ENCODE results near the gene ADAMTS12. TPM values are rescaled to one million over a fixed set of nuclear protein-coding genes. Genes with fewer than 3 reads are reported as not detected.

The ADAMTS12 gene
- polyA plus RNA-seq, 4 donors: 0.37 to 2.8 (median 0.54) TPM; not detected in 1

DNA sequence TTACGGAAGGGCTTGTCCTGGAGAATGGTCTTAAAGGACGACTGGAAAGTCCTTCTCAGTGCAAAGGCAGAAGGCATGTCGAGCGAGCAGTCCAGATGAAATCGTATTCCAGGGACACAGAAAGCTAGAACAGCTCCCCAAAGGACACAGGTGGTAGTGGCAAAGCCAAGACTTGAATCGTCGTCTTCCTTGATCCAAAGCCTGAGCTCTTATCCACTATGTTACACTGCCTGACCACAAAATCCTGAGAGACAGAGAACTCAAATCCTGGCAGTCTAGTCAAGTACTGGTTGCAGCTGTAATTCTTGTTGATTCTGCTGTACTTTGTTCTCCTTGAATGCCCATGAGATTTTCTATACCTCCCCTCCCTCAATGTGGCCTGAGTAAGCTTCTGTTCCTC lies 252.3 kb downstream of the ADAMTS12 start:
- FAIRE-seq: no peak
- 75 to 78% (median 78%) methylated on average over 7 of the region's 7 CpGs for WGBS, 3 donors
- H3K4me1 ChIP-seq (ENCODE audit: control insufficient read depth in 3 of 3, insufficient read depth in 2 of 3, low read depth in 1 of 3, low read length in 2 of 3): no peaks in the 10 kb centered on the region

GRCh38 chr5:33637011-33637410 lies 254.8 kb downstream of the ADAMTS12 start:
- WGBS, 3 donors: 50 to 84% (median 63%) methylated on average over 3 of the region's 3 CpGs
- FAIRE-seq: no peak
- Histone ChIP-seq H3K4me1 (ENCODE audit: control insufficient read depth in 3 of 3, insufficient read depth in 2 of 3, low read depth in 1 of 3, low read length in 2 of 3) (no peaks in the 10 kb centered on the region), H3K27me3 (ENCODE audit: control insufficient read depth in 3 of 3, insufficient read depth in 3 of 3, low read length in 3 of 3) (no peaks in the 10 kb centered on the region), H3K4me3 (ENCODE audit: low read depth in 1 of 3, low read length in 3 of 3) (no peak overlapping the region), H3K27ac (ENCODE audit: low read depth in 1 of 3, low read length in 2 of 3) (no peak overlapping the region), H3K9me3 (ENCODE audit: control insufficient read depth in 2 of 2, insufficient read depth in 1 of 2, low read depth in 1 of 2, low read length in 1 of 2) (no peaks in the 10 kb centered on the region), H3K36me3 (ENCODE audit: control insufficient read depth in 3 of 3, insufficient read depth in 2 of 3, low read depth in 1 of 3, low read length in 3 of 3) (no peaks in the 10 kb centered on the region)
- DNase-seq: no peak

More for the DNA sequence above, 252.3 kb downstream of the ADAMTS12 start:
- Histone ChIP-seq H3K36me3 (ENCODE audit: control insufficient read depth in 3 of 3, insufficient read depth in 2 of 3, low read depth in 1 of 3, low read length in 3 of 3) (no peaks in the 10 kb centered on the region), H3K27me3 (ENCODE audit: control insufficient read depth in 3 of 3, insufficient read depth in 3 of 3, low read length in 3 of 3) (no peaks in the 10 kb centered on the region), H3K27ac (ENCODE audit: low read depth in 1 of 3, low read length in 2 of 3) (no peak overlapping the region), H3K4me3 (ENCODE audit: low read depth in 1 of 3, low read length in 3 of 3) (no peak overlapping the region), H3K9me3 (ENCODE audit: control insufficient read depth in 2 of 2, insufficient read depth in 1 of 2, low read depth in 1 of 2, low read length in 1 of 2) (no peaks in the 10 kb centered on the region)
- no peak for DNase-seq

DNA sequence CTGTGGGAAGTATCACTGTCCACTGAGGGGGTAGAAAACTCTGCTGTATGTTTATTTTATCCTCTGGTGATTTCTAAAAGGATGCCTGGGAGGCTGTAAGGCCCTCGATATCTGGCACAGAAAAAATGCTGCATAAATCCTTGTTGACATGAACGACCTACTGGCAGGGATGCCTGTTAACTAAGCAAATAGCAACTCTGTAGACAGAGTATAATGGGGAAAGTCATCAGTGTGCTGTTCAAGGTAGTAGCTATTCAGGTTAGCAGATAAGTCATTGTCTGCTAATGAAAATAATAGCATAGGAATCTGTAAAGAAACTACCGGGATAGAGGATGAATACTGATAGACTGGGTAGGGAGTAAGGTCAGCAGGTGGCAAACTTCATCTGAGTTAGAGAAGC lies 256.2 kb downstream of the ADAMTS12 start:
- WGBS, 3 donors: 17 to 39% (median 20%) methylated on average over 3 of the region's 3 CpGs
- no peak for DNase-seq
- Histone ChIP-seq H3K4me1 (ENCODE audit: control insufficient read depth in 3 of 3, insufficient read depth in 2 of 3, low read depth in 1 of 3, low read length in 2 of 3) (no peaks in the 10 kb centered on the region), H3K27ac (ENCODE audit: low read depth in 1 of 3, low read length in 2 of 3) (no peak overlapping the region), H3K36me3 (ENCODE audit: control insufficient read depth in 3 of 3, insufficient read depth in 2 of 3, low read depth in 1 of 3, low read length in 3 of 3) (no peaks in the 10 kb centered on the region), H3K9me3 (ENCODE audit: control insufficient read depth in 2 of 2, insufficient read depth in 1 of 2, low read depth in 1 of 2, low read length in 1 of 2) (no peaks in the 10 kb centered on the region), H3K4me3 (ENCODE audit: low read depth in 1 of 3, low read length in 3 of 3) (no peak overlapping the region), H3K27me3 (ENCODE audit: control insufficient read depth in 3 of 3, insufficient read depth in 3 of 3, low read length in 3 of 3) (no peaks in the 10 kb centered on the region)
- no peak for FAIRE-seq

DNA sequence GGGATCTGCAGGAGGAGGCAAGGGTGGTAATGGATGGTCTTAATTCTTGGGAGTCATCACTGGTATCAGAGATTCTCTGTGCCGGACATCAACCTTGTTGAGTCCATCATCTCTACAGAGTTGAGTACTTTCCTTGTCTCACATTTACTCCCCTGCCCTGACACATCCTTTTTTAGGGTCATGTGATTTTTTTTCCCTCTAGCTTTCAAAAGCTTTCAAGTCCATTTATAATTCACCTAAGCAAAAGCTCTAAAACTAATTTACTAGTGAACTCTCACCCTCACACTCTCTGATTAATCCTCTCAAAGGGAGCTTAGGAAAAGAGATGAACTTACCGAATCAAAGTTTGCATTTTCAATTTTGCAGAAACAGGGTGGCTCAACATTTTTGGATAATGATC lies 258.1 kb downstream of the ADAMTS12 start:
- Histone ChIP-seq H3K27me3 (ENCODE audit: control insufficient read depth in 3 of 3, insufficient read depth in 3 of 3, low read length in 3 of 3) (no peaks in the 10 kb centered on the region), H3K4me1 (ENCODE audit: control insufficient read depth in 3 of 3, insufficient read depth in 2 of 3, low read depth in 1 of 3, low read length in 2 of 3) (no peaks in the 10 kb centered on the region), H3K27ac (ENCODE audit: low read depth in 1 of 3, low read length in 2 of 3) (no peak overlapping the region), H3K9me3 (ENCODE audit: control insufficient read depth in 2 of 2, insufficient read depth in 1 of 2, low read depth in 1 of 2, low read length in 1 of 2) (no peaks in the 10 kb centered on the region), H3K4me3 (ENCODE audit: low read depth in 1 of 3, low read length in 3 of 3) (no peak overlapping the region), H3K36me3 (ENCODE audit: control insufficient read depth in 3 of 3, insufficient read depth in 2 of 3, low read depth in 1 of 3, low read length in 3 of 3) (no peaks in the 10 kb centered on the region)
- 84 to 95% (median 93%) methylated on average over 2 of the region's 2 CpGs for WGBS, 3 donors
- FAIRE-seq: no peak
- no peak for DNase-seq

- FAIRE-seq (no peak), DNase-seq (no peak)
- Histone ChIP-seq H3K9me3 (ENCODE audit: control insufficient read depth in 2 of 2, insufficient read depth in 1 of 2, low read depth in 1 of 2, low read length in 1 of 2) (no peaks in the 10 kb centered on the region), H3K4me3 (ENCODE audit: low read depth in 1 of 3, low read length in 3 of 3) (no peak overlapping the region), H3K4me1 (ENCODE audit: control insufficient read depth in 3 of 3, insufficient read depth in 2 of 3, low read depth in 1 of 3, low read length in 2 of 3) (no peaks in the 10 kb centered on the region), H3K27ac (ENCODE audit: low read depth in 1 of 3, low read length in 2 of 3) (no peak overlapping the region), H3K36me3 (ENCODE audit: control insufficient read depth in 3 of 3, insufficient read depth in 2 of 3, low read depth in 1 of 3, low read length in 3 of 3) (no peaks in the 10 kb centered on the region), H3K27me3 (ENCODE audit: control insufficient read depth in 3 of 3, insufficient read depth in 3 of 3, low read length in 3 of 3) (no peaks in the 10 kb centered on the region)
- WGBS, 3 donors: 44 to 69% (median 60%) methylated on average over 1 of the region's 1 CpG
These were observed 260.0 kb downstream of the ADAMTS12 start for GRCh38 chr5:33631786-33632185.

GRCh38 chr5:33631139-33631538 lies 260.7 kb downstream of the ADAMTS12 start:
- H3K4me1 ChIP-seq (ENCODE audit: control insufficient read depth in 3 of 3, insufficient read depth in 2 of 3, low read depth in 1 of 3, low read length in 2 of 3): no peaks in the 10 kb centered on the region
- no peaks in the 10 kb centered on the region for H3K9me3 ChIP-seq (ENCODE audit: control insufficient read depth in 2 of 2, insufficient read depth in 1 of 2, low read depth in 1 of 2, low read length in 1 of 2)
- 87 to 96% (median 89%) methylated on average over 1 of the region's 1 CpG for WGBS, 3 donors
- no peaks in the 10 kb centered on the region for H3K36me3 ChIP-seq (ENCODE audit: control insufficient read depth in 3 of 3, insufficient read depth in 2 of 3, low read depth in 1 of 3, low read length in 3 of 3)
- no peak overlapping the region for H3K4me3 ChIP-seq (ENCODE audit: low read depth in 1 of 3, low read length in 3 of 3)
- DNase-seq: no peak
- H3K27me3 ChIP-seq (ENCODE audit: control insufficient read depth in 3 of 3, insufficient read depth in 3 of 3, low read length in 3 of 3): no peaks in the 10 kb centered on the region
- no peak for FAIRE-seq
- H3K27ac ChIP-seq (ENCODE audit: low read depth in 1 of 3, low read length in 2 of 3): no peak overlapping the region

DNA sequence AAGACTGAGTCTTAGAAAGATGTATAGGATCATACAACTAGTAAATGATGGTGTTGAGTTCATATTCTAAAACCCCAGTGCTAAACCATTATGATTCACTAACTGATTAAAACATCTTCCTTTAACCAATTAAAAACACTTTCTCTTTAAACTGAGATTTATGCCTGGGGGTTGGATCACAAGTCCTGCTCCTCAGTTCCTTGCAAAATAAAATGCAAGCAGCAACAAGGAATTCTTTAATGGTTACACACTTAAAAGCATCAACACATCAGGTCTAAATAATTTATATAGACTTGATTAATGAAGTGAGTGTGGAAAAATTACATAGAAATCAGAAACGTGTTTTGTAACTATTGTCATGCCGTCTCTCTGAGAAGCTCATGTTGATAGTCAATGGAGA lies 261.8 kb downstream of the ADAMTS12 start:
- FAIRE-seq (no peak), DNase-seq (no peak)
- Histone ChIP-seq H3K9me3 (ENCODE audit: control insufficient read depth in 2 of 2, insufficient read depth in 1 of 2, low read depth in 1 of 2, low read length in 1 of 2) (no peaks in the 10 kb centered on the region), H3K27ac (ENCODE audit: low read depth in 1 of 3, low read length in 2 of 3) (no peak overlapping the region), H3K27me3 (ENCODE audit: control insufficient read depth in 3 of 3, insufficient read depth in 3 of 3, low read length in 3 of 3) (no peaks in the 10 kb centered on the region), H3K36me3 (ENCODE audit: control insufficient read depth in 3 of 3, insufficient read depth in 2 of 3, low read depth in 1 of 3, low read length in 3 of 3) (no peaks in the 10 kb centered on the region), H3K4me1 (ENCODE audit: control insufficient read depth in 3 of 3, insufficient read depth in 2 of 3, low read depth in 1 of 3, low read length in 2 of 3) (no peaks in the 10 kb centered on the region), H3K4me3 (ENCODE audit: low read depth in 1 of 3, low read length in 3 of 3) (no peak overlapping the region)
- 73 to 79% (median 75%) methylated on average over 2 of the region's 2 CpGs for WGBS, 3 donors

DNA sequence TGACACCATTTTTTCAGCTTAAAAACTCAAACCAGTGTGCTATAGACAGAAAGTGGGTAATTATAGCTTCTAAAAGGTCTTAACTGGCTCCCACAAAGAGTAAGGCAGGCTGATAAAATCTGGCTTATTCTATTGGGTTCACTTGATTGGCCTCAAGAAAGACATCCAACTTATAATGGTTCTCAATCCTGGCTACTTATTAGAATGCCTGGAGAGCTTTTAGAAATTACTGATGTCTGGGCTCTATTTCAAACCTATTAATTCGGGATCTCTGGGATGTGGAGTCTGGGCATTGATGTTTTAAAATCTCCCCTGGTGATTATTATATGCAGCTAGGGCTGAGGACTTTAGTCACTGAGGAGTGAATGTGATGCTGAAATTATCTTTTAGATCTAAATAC lies 263.0 kb downstream of the ADAMTS12 start:
- H3K27me3 ChIP-seq (ENCODE audit: control insufficient read depth in 3 of 3, insufficient read depth in 3 of 3, low read length in 3 of 3): no peaks in the 10 kb centered on the region
- FAIRE-seq (no peak), DNase-seq (no peak)
- no peaks in the 10 kb centered on the region for H3K36me3 ChIP-seq (ENCODE audit: control insufficient read depth in 3 of 3, insufficient read depth in 2 of 3, low read depth in 1 of 3, low read length in 3 of 3)
- H3K4me1 ChIP-seq (ENCODE audit: control insufficient read depth in 3 of 3, insufficient read depth in 2 of 3, low read depth in 1 of 3, low read length in 2 of 3): no peaks in the 10 kb centered on the region
- 67 to 73% (median 71%) methylated on average over 1 of the region's 1 CpG for WGBS, 3 donors
- H3K9me3 ChIP-seq (ENCODE audit: control insufficient read depth in 2 of 2, insufficient read depth in 1 of 2, low read depth in 1 of 2, low read length in 1 of 2): no peaks in the 10 kb centered on the region
- H3K27ac ChIP-seq (ENCODE audit: low read depth in 1 of 3, low read length in 2 of 3): no peak overlapping the region
- no peak overlapping the region for H3K4me3 ChIP-seq (ENCODE audit: low read depth in 1 of 3, low read length in 3 of 3)

DNA sequence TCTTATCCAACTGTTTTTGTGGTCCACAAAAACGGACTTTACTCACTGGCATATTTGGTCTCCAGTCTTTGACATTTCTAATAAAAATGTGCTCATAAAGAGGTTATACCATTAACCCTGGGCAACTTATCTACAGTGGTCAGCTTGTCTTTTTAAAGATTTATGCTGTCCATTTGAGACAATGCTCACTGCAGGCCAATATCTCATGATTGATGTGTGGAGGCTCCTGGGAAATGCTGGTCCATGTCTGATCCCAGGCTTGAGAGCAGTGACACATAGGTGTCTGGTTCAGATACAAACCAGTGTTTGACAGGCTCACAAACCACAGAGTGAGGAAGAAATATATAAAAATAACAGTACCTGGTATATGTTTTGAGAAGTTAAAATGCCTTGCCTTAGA lies 270.3 kb downstream of the ADAMTS12 start:
- Histone ChIP-seq H3K4me1 (ENCODE audit: control insufficient read depth in 3 of 3, insufficient read depth in 2 of 3, low read depth in 1 of 3, low read length in 2 of 3) (no peaks in the 10 kb centered on the region), H3K4me3 (ENCODE audit: low read depth in 1 of 3, low read length in 3 of 3) (no peak overlapping the region), H3K27me3 (ENCODE audit: control insufficient read depth in 3 of 3, insufficient read depth in 3 of 3, low read length in 3 of 3) (no peaks in the 10 kb centered on the region), H3K9me3 (ENCODE audit: control insufficient read depth in 2 of 2, insufficient read depth in 1 of 2, low read depth in 1 of 2, low read length in 1 of 2) (no peaks in the 10 kb centered on the region), H3K36me3 (ENCODE audit: control insufficient read depth in 3 of 3, insufficient read depth in 2 of 3, low read depth in 1 of 3, low read length in 3 of 3) (no peaks in the 10 kb centered on the region), H3K27ac (ENCODE audit: low read depth in 1 of 3, low read length in 2 of 3) (no peak overlapping the region)
- WGBS, 3 donors: 56 to 74% (median 63%) methylated on average over 1 of the region's 1 CpG
- FAIRE-seq: no peak
- no peak for DNase-seq
